MCF 10A (cell line): Measurements from ENCODE around the gene NCOA7. TPM values are rescaled to one million over a fixed set of nuclear protein-coding genes. Genes with fewer than 3 reads are reported as not detected.

ENCODE experiments used
- BruUV-seq: library from RNA; stranded (reverse); fragments of 400-500 nt; replicated peaks from 2 replicates; lab custom pipeline; 2021; lab: Mats Ljungman, UMichigan
- CTCF ChIA-PET: fragments of 300-600 bp; sonication (Branson Sonifier 250); formaldehyde crosslinking; extraction: SDS; loops from one replicate; lab custom pipeline; 2021; ENCODE audit warnings: antibody characterized with exemption, inconsistent platforms; lab: Yijun Ruan, JAX
- POLR2A ChIA-PET: fragments of 300-600, 350-650 bp; sonication (Branson Sonifier 250); formaldehyde crosslinking; extraction: SDS; loops from one replicate; lab custom pipeline; 2020; ENCODE audit warnings: antibody characterized with exemption, inconsistent platforms; lab: Yijun Ruan, JAX
- DNase-seq: peaks from one replicate; pipeline ENCODE4 v3.0.0-alpha.2; 2018; ENCODE audit not compliant: unreplicated experiment
- H3K27ac Mint-ChIP-seq: one replicate; pipeline ENCODE4 v1.8.0; 2022; ENCODE audit warnings: mild to moderate bottlenecking, low read depth, mixed read lengths; ENCODE audit not compliant: unreplicated experiment
- H3K27me3 Mint-ChIP-seq: one replicate; pipeline ENCODE4 v1.8.0; 2022; ENCODE audit warnings: mixed read lengths; ENCODE audit not compliant: insufficient read depth, unreplicated experiment
- H3K36me3 Mint-ChIP-seq: one replicate; pipeline ENCODE4 v1.8.0; 2022; ENCODE audit warnings: mild to moderate bottlenecking, moderate library complexity, mixed read lengths; ENCODE audit not compliant: insufficient read depth, unreplicated experiment
- H3K4me1 Mint-ChIP-seq: one replicate; pipeline ENCODE4 v1.8.0; 2022; ENCODE audit warnings: mixed read lengths; ENCODE audit not compliant: insufficient read depth, unreplicated experiment
- H3K4me3 Mint-ChIP-seq: one replicate; pipeline ENCODE4 v1.8.0; 2022; ENCODE audit warnings: mild to moderate bottlenecking, moderate library complexity, mixed read lengths; ENCODE audit not compliant: unreplicated experiment
- H3K9me3 Mint-ChIP-seq: one replicate; pipeline ENCODE4 v1.8.0; 2022; ENCODE audit warnings: mixed read lengths; ENCODE audit not compliant: unreplicated experiment
- intact Hi-C: fragments of 100-400 bp; cut with micrococcal nuclease; formaldehyde crosslinking; loops from 2 replicates; pipeline ENCODE4 v1.14.1; 2022
- total RNA-seq: library from RNA; stranded (reverse); gene quantifications from 2 replicates; pipeline ENCODE4 v1.2.3, GENCODE V29; 2022
- TF ChIP-seq, protein P1 (sequence below): fragments of 200-600 bp; IDR thresholded peaks from one replicate; pipeline ENCODE4 v1.8.0; 2022; ENCODE audit warnings: antibody characterized with exemption, mild to moderate bottlenecking; ENCODE audit not compliant: unreplicated experiment

Gene NCOA7
- total RNA-seq, 1 experiment from 2014 or later: 52.3 TPM

DNA sequence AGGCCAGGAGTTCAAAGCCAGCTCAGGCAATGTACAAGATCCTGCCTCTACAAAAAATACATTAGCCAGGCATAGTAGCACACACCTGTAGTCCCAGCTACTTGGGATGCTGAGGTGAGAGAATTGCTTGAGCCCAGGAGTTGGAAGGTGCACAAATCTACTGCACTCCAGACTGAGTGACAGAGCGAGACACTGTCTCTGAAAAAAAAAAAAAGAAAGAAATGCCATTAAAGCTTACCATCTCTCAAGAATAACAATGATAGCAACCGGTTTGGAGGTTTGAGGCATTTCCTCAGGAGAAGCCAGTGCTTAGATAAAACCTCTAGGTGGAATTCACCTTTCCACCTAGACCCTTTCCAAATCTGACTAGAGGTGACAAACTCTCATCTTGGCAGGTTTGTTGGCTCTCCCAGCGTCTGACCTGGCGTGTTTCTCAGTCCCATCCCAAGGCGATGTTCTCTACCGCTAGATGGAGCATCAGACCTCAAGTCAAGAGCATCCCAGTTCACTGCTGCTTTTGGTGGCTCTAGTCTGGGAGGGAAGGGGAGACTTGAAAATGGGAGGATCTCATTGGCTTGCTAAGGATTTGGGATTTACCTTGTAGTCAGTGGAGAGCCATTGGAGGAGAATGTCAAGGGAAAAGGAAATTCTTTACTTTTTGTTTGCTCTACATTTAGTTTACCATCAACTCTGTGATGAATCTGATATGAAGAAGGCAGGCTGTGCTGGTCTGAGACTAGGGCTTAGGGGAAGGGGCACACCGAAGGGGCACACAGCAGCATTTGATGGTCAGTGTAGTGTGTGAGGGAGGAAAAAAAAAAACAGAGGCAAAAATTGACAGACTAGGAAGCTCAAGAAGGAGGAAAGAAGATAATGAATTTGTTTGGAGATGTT, 67.9 kb downstream of the NCOA7 start:
- Mint-ChIP-seq H3K27me3 (no peaks in the 10 kb centered on the region), H3K4me1 (peaks cover 25% of the 10 kb centered on the region), H3K27ac (peak overlapping the region; percentile 49), H3K9me3 (no peaks in the 10 kb centered on the region), H3K4me3 (no peak overlapping the region), H3K36me3 (peaks cover 25% of the 10 kb centered on the region)
- no TSS peak for BruUV-seq
- ChIA-PET CTCF (interaction anchor here (0.6 to 4.3 kb wide), 54 partner anchors 9 to 617 kb away, joined by 3 to 156 read pairs (median 6); partner anchors contain the start of genes HINT3 and TRMT11), POLR2A (interaction anchor here (0.7 to 2.1 kb wide), 7 partner anchors 10 to 128 kb away, joined by 3 to 12 read pairs (median 5); partner anchors contain the start of gene NCOA7)
- DNase-seq: peak; percentile 86
- intact Hi-C loops: loop anchor here (1.0 to 2.0 kb wide), 3 partner anchors 68 to 116 kb away; partner anchors contain the start of genes HINT3 and NCOA7
- TF ChIP-seq, protein P1, sequence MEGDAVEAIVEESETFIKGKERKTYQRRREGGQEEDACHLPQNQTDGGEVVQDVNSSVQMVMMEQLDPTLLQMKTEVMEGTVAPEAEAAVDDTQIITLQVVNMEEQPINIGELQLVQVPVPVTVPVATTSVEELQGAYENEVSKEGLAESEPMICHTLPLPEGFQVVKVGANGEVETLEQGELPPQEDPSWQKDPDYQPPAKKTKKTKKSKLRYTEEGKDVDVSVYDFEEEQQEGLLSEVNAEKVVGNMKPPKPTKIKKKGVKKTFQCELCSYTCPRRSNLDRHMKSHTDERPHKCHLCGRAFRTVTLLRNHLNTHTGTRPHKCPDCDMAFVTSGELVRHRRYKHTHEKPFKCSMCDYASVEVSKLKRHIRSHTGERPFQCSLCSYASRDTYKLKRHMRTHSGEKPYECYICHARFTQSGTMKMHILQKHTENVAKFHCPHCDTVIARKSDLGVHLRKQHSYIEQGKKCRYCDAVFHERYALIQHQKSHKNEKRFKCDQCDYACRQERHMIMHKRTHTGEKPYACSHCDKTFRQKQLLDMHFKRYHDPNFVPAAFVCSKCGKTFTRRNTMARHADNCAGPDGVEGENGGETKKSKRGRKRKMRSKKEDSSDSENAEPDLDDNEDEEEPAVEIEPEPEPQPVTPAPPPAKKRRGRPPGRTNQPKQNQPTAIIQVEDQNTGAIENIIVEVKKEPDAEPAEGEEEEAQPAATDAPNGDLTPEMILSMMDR: peak; percentile 61

DNA sequence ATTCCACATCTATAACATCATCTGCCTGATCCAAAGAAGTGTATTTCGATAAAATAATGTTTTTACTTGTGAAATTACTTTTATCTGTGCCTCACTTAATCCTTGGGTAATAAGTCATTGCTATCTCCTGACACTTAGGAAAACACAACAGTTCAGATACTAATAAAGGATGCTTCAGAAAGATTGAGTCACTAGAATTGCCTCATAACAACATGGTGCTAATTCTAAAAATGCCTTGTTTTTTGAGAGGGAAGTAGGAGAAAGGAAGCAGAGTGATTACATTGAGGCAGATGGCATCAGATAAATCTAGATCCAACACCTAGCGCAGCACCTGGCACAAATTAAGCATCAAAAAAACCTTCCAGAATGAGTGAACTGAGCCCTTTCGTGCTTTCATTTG, 69.0 kb downstream of the NCOA7 start:
- DNase-seq: no peak
- ChIA-PET CTCF (interaction anchor here (0.6 to 4.3 kb wide), 14 partner anchors 8 to 127 kb away, joined by 3 to 156 read pairs (median 7); partner anchors contain the start of genes HINT3 and TRMT11), POLR2A (interaction anchor here (1.1 to 1.5 kb wide), 2 partner anchors 93 to 98 kb away, joined by 3 read pairs; no protein-coding TSS in a partner anchor)

GRCh38 chr6:125863023-125863422, 72.3 kb downstream of the NCOA7 start:
- POLR2A ChIA-PET: interaction anchor here (0.8 to 2.6 kb wide), 10 partner anchors 9 to 123 kb away, joined by 3 to 20 read pairs (median 5); partner anchors contain the start of genes HINT3, NCOA7 and TRMT11
- intact Hi-C loops: no loop called here
- peak overlapping the region; percentile 39 for H3K27ac Mint-ChIP-seq
- no peaks in the 10 kb centered on the region for H3K27me3 Mint-ChIP-seq
- CTCF ChIA-PET: interaction anchor here (0.8 to 6.6 kb wide), 8 partner anchors 21 to 92 kb away, joined by 3 to 82 read pairs (median 4); partner anchors contain the start of gene HINT3
- DNase-seq: no peak
- no peaks in the 10 kb centered on the region for H3K9me3 Mint-ChIP-seq
- no TSS peak for BruUV-seq
- H3K4me1 Mint-ChIP-seq: peaks cover 38% of the 10 kb centered on the region
- TF ChIP-seq, protein P1: no peak
- peaks cover 17% of the 10 kb centered on the region for H3K36me3 Mint-ChIP-seq
- H3K4me3 Mint-ChIP-seq: no peak overlapping the region

More for the DNA sequence above, 69.0 kb downstream of the NCOA7 start:
- peaks cover 25% of the 10 kb centered on the region for H3K36me3 Mint-ChIP-seq
- peaks cover 26% of the 10 kb centered on the region for H3K4me1 Mint-ChIP-seq
- intact Hi-C loops: loop anchor here (2.0 kb wide), 1 partner anchor 69 kb away; the partner anchor contains the start of gene NCOA7
- no peak overlapping the region for H3K27ac Mint-ChIP-seq
- no peaks in the 10 kb centered on the region for H3K27me3 Mint-ChIP-seq
- no TSS peak for BruUV-seq
- H3K4me3 Mint-ChIP-seq: no peak overlapping the region
- TF ChIP-seq, protein P1: no peak
- no peaks in the 10 kb centered on the region for H3K9me3 Mint-ChIP-seq

- intact Hi-C loops: no loop called here
- Mint-ChIP-seq H3K4me3 (no peak overlapping the region), H3K9me3 (no peaks in the 10 kb centered on the region), H3K36me3 (peaks cover 15% of the 10 kb centered on the region), H3K4me1 (peaks cover 37% of the 10 kb centered on the region), H3K27me3 (no peaks in the 10 kb centered on the region), H3K27ac (peak overlapping the region; percentile 49)
- BruUV-seq: no TSS peak
- TF ChIP-seq, protein P1: no peak
- DNase-seq: no peak
- POLR2A ChIA-PET: interaction anchor here (0.9 to 4.4 kb wide), 5 partner anchors 73 to 121 kb away, joined by 3 to 88 read pairs (median 8); partner anchors contain the start of genes HINT3, NCOA7 and TRMT11
- CTCF ChIA-PET: interaction anchor here (0.6 to 6.6 kb wide), 5 partner anchors 8 to 137 kb away, joined by 3 to 82 read pairs (median 3); partner anchors contain the start of genes HINT3 and NCOA7
Measured at GRCh38 chr6:125865015-125865414, 74.3 kb downstream of the NCOA7 start.
